Keratinocyte (primary cell): ENCODE results near the gene PTPRN2. TPM values are rescaled to one million over a fixed set of nuclear protein-coding genes. Genes with fewer than 3 reads are reported as not detected.

ENCODE experiments used
- DNase-seq: peaks from one replicate; pipeline ENCODE4 v3.0.0-alpha.2; 2011; ENCODE audit warnings: low read depth, missing footprints, low spot score
- FAIRE-seq: peaks from 2 replicates; lab custom pipeline; 2011; peaks lifted over from hg19 to GRCh38; lab: Jason Lieb, UNC
- H2AFZ ChIP-seq: 2 replicates; pipeline ENCODE4 v1.6.0; 2012; ENCODE audit warnings: low read length, control low read depth, inconsistent platforms; ENCODE audit not compliant: control insufficient read depth
- H3K27ac ChIP-seq: 2 replicates; pipeline ENCODE4 v1.5.1; 2011; ENCODE audit warnings: low read length; ENCODE audit not compliant: control insufficient read depth, insufficient read depth
- H3K27me3 ChIP-seq: 3 replicates; pipeline ENCODE4 v1.6.0; 2011; ENCODE audit warnings: low read length; ENCODE audit not compliant: control insufficient read depth, insufficient read depth; ENCODE audit errors: extremely low read depth
- H3K36me3 ChIP-seq, 2 experiments: 2 replicates in 1 of 2; 3 replicates in 1 of 2; pipeline ENCODE4 v1.5.1; 2011; ENCODE audit warnings: low read length in 2 of 2, mild to moderate bottlenecking in 1 of 2; ENCODE audit not compliant: control insufficient read depth in 2 of 2, insufficient read depth in 2 of 2; ENCODE audit errors: extremely low read depth in 1 of 2
- H3K4me1 ChIP-seq: 3 replicates; pipeline ENCODE4 v1.5.1; 2011; ENCODE audit warnings: low read length; ENCODE audit not compliant: control insufficient read depth, insufficient read depth; ENCODE audit errors: extremely low read depth
- H3K4me2 ChIP-seq: 3 replicates; pipeline ENCODE4 v1.6.0; 2011; ENCODE audit warnings: low read depth, low read length; ENCODE audit not compliant: control insufficient read depth, insufficient read depth; ENCODE audit errors: extremely low read depth
- H3K4me3 ChIP-seq, 3 experiments: fragments of 200-600 bp in 1 of 3; sonication (generic) in 1 of 3; 2 replicates in 2 of 3; 3 replicates in 1 of 3; pipeline ENCODE4 v1.5.1; 2011 to 2016; ENCODE audit warnings: low read length in 3 of 3, mild to moderate bottlenecking in 3 of 3, control low read depth in 2 of 3, inconsistent platforms in 1 of 3, low read depth in 1 of 3, mixed read lengths in 1 of 3, mixed run types in 1 of 3, moderate library complexity in 1 of 3; ENCODE audit not compliant: control insufficient read depth in 2 of 3, insufficient read depth in 2 of 3; ENCODE audit errors: extremely low read depth in 1 of 3
- H3K79me2 ChIP-seq: 2 replicates; pipeline ENCODE4 v1.6.0; 2012; ENCODE audit warnings: low read length; ENCODE audit not compliant: control insufficient read depth, insufficient read depth
- H3K9ac ChIP-seq: 3 replicates; pipeline ENCODE4 v1.6.0; 2011; ENCODE audit warnings: low read length; ENCODE audit not compliant: control insufficient read depth, insufficient read depth; ENCODE audit errors: extremely low read depth
- H3K9me1 ChIP-seq: 3 replicates; pipeline ENCODE4 v1.6.0; 2011; ENCODE audit warnings: low read length; ENCODE audit not compliant: control insufficient read depth, insufficient read depth; ENCODE audit errors: extremely low read depth
- H3K9me3 ChIP-seq: 2 replicates; pipeline ENCODE4 v1.5.1; 2012; ENCODE audit warnings: low read depth, low read length; ENCODE audit not compliant: control insufficient read depth
- H4K20me1 ChIP-seq: 3 replicates; pipeline ENCODE4 v1.6.0; 2011; ENCODE audit warnings: low read length; ENCODE audit not compliant: control insufficient read depth, insufficient read depth; ENCODE audit errors: extremely low read depth
- EZH2 ChIP-seq: IDR thresholded peaks from one replicate; pipeline ENCODE4 v1.6.1; 2012; ENCODE audit warnings: inconsistent platforms, mild to moderate bottlenecking, low read length, moderate library complexity
- dilution Hi-C: fragments of 300-500 bp; cut with MboI; formaldehyde crosslinking; loops from one replicate; pipeline ENCODE4 v1.7.0; 2020; ENCODE audit warnings: low sequenced_read_pairs; ENCODE audit not compliant: extremely low pct_ligation_motif_present
- polyA plus RNA-seq, 5 experiments: library from polyadenylated mRNA; depleted of rRNA in 3 of 5; stranded (reverse) in 3 of 5; stranded (forward) in 1 of 5; unstranded in 1 of 5; fragments of >200 nt; gene quantifications; 1 replicate in 1 of 5; 2 replicates in 3 of 5; 3 replicates in 1 of 5; pipeline versions ENCODE4 v1.2.1 to v1.2.3, GENCODE V29; 2011 to 2012; ENCODE audit warnings: missing spikeins in 2 of 5, low read depth in 1 of 5, low replicate concordance in 1 of 5
- TF ChIP-seq, protein P1 (sequence below), 3 experiments: IDR thresholded peaks in 1 of 3; conservative IDR thresholded peaks in 1 of 3; optimal IDR thresholded peaks in 1 of 3; 2 replicates in 2 of 3; 3 replicates in 1 of 3; pipeline versions ENCODE3 to v1.5.1; 2011; ENCODE audit warnings: low read length in 3 of 3, mild to moderate bottlenecking in 3 of 3, moderate library complexity in 2 of 3, control low read depth in 1 of 3, inconsistent platforms in 1 of 3; ENCODE audit not compliant: insufficient read depth in 2 of 3; ENCODE audit errors: extremely low read depth in 1 of 3

The PTPRN2 gene
- polyA plus RNA-seq, 1 donor (not counting 4 experiments of a cell fraction or from before 2014, with no cell fraction given): not detected

DNA sequence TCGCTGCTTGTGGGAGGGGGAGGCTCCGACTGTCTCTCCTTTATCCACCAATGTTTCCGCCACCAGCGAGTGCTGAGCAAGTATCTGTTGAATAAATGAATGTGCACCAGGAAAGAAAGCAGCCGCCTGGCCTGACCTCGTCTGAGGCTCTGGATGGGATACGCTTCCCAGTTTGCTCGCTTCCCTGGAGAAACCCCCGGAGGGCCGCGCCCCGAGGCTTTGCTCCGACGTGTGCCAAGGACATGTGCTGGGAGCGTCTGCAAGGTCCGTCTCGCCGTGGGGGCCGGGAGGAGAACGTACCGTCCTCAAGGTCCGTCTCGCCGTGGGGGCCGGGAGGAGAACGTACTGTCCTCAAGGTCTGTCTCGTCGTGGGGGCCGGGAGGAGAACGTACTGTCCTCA lies 714.4 kb downstream of the PTPRN2 start:
- no peaks in the 10 kb centered on the region for H4K20me1 ChIP-seq
- H3K4me2 ChIP-seq: no peak overlapping the region
- no peaks in the 10 kb centered on the region for H3K79me2 ChIP-seq
- no peak overlapping the region for H3K27ac ChIP-seq
- H3K9me3 ChIP-seq: peaks cover 19% of the 10 kb centered on the region
- no peaks in the 10 kb centered on the region for H3K9me1 ChIP-seq
- H3K4me1 ChIP-seq: no peaks in the 10 kb centered on the region
- no peak for FAIRE-seq
- no peaks in the 10 kb centered on the region for H3K36me3 ChIP-seq
- H3K27me3 ChIP-seq: no peaks in the 10 kb centered on the region
- no peak for DNase-seq
- TF ChIP-seq, protein P1, sequence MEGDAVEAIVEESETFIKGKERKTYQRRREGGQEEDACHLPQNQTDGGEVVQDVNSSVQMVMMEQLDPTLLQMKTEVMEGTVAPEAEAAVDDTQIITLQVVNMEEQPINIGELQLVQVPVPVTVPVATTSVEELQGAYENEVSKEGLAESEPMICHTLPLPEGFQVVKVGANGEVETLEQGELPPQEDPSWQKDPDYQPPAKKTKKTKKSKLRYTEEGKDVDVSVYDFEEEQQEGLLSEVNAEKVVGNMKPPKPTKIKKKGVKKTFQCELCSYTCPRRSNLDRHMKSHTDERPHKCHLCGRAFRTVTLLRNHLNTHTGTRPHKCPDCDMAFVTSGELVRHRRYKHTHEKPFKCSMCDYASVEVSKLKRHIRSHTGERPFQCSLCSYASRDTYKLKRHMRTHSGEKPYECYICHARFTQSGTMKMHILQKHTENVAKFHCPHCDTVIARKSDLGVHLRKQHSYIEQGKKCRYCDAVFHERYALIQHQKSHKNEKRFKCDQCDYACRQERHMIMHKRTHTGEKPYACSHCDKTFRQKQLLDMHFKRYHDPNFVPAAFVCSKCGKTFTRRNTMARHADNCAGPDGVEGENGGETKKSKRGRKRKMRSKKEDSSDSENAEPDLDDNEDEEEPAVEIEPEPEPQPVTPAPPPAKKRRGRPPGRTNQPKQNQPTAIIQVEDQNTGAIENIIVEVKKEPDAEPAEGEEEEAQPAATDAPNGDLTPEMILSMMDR (optimal IDR thresholded peaks at IDR 0.05 in 1 of 3, IDR thresholded peaks at IDR 0.05 in 1 of 3, conservative IDR thresholded peaks at IDR 0.05 in 1 of 3; ENCODE audit: extremely low read depth in 1 of 3, insufficient read depth in 2 of 3, low read length in 3 of 3): no peak
- TF ChIP-seq EZH2: no peak
- no peak overlapping the region for H3K9ac ChIP-seq
- no peak overlapping the region for H3K4me3 ChIP-seq
- H2AFZ ChIP-seq: no peak overlapping the region
- dilution Hi-C loops: no loop called here

DNA sequence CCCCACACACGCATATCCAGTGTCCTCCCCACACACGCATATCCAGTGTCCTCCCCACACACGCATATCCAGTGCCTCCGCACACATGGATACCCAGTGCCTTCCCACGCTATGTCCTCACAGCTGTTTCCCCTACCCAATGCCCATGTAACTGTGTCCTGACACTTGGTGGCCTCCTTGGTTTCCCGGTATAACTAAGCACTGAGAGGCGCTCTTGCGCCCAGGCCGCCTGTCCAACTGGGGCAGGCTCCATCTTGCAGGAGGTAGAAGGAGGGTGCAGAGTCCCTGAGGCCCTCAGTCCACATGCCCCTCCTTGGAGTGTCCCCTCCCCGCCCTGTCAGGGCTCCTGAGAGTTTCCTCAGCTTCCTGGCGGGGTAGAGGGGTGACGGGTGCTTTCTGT lies 715.2 kb downstream of the PTPRN2 start:
- Histone ChIP-seq H3K79me2 (no peaks in the 10 kb centered on the region), H3K9me3 (peaks cover 16% of the 10 kb centered on the region), H3K4me3 (no peak overlapping the region), H4K20me1 (no peaks in the 10 kb centered on the region), H2AFZ (no peak overlapping the region), H3K27ac (no peak overlapping the region), H3K4me1 (no peaks in the 10 kb centered on the region), H3K27me3 (no peaks in the 10 kb centered on the region), H3K36me3 (no peaks in the 10 kb centered on the region), H3K9me1 (no peaks in the 10 kb centered on the region), H3K4me2 (no peak overlapping the region), H3K9ac (no peak overlapping the region)
- dilution Hi-C loops: no loop called here
- no peak for FAIRE-seq
- no peak for DNase-seq
- no peak for TF ChIP-seq EZH2
- TF ChIP-seq, protein P1 (optimal IDR thresholded peaks at IDR 0.05 in 1 of 3, IDR thresholded peaks at IDR 0.05 in 1 of 3, conservative IDR thresholded peaks at IDR 0.05 in 1 of 3; ENCODE audit: extremely low read depth in 1 of 3, insufficient read depth in 2 of 3, low read length in 3 of 3): no peak
